Sigmoid colon (tissue), 7 donors: ENCODE measurements around the gene LCE3D. TPM values are rescaled to one million over a fixed set of nuclear protein-coding genes. Genes with fewer than 3 reads are reported as not detected.
"Not testable (repeated sequence)": the region's sequence is repeated elsewhere in the genome, so short reads cannot be mapped to it uniquely, and the experiment has no call there.

Source experiments
- DNase-seq: peaks from one replicate; pipeline ENCODE4 v3.0.0-alpha.2; 2019
- H3K27ac ChIP-seq, 4 donors: fragments of 200-600 bp; sonication (generic); one replicate each; pipeline ENCODE4 v1.5.1; 2016 to 2019; ENCODE audit warnings: mild to moderate bottlenecking in 1 of 4
- H3K27me3 ChIP-seq, 3 donors: fragments of 200-600 bp; sonication (generic); one replicate each; pipeline ENCODE4 v1.5.1; 2019; ENCODE audit warnings: mild to moderate bottlenecking in 1 of 3
- H3K36me3 ChIP-seq, 4 donors: fragments of 200-600 bp; sonication (generic); one replicate each; pipeline ENCODE4 v1.5.1; 2016 to 2019
- H3K4me1 ChIP-seq, 4 donors: fragments of 200-600 bp; sonication (generic); one replicate each; pipeline ENCODE4 v1.5.1; 2017 to 2019
- H3K4me3 ChIP-seq, 4 donors: fragments of 200-600 bp; sonication (generic); one replicate each; pipeline ENCODE4 v1.5.1; 2017 to 2019; ENCODE audit warnings: mild to moderate bottlenecking in 2 of 4, moderate library complexity in 1 of 4
- H3K9me3 ChIP-seq, 4 donors: fragments of 200-600 bp in 3 of 4; sonication (generic) in 3 of 4; one replicate each; pipeline versions ENCODE4 v1.5.1 to v1.6.1; 2013 to 2019
- EP300 ChIP-seq, 4 donors: sonication (generic); formaldehyde crosslinking; IDR thresholded peaks; one replicate each; pipeline ENCODE4 v1.6.1; 2017; ENCODE audit warnings: antibody characterized with exemption in 4 of 4
- POLR2A ChIP-seq, 2 donors: fragments of 450-650 bp; IDR thresholded peaks; one replicate each; pipeline ENCODE4 v1.6.1; 2016; ENCODE audit warnings: antibody characterized with exemption in 2 of 2, mild to moderate bottlenecking in 2 of 2, moderate library complexity in 2 of 2
- POLR2AphosphoS5 ChIP-seq, 4 donors: sonication (generic); formaldehyde crosslinking; IDR thresholded peaks; one replicate each; pipeline ENCODE4 v1.6.1; 2017; ENCODE audit warnings: antibody characterized with exemption in 4 of 4
- WGBS, 2 donors: extraction: QIAGEN DNeasy Blood & Tissue Kit; methylation state at CpG; one replicate each; pipeline ENCODE4 v1.1.7; 2013; 5-methylcytosine and 5-hydroxymethylcytosine counted together
- intact Hi-C: fragments of 100-400 bp; cut with DNase I; formaldehyde crosslinking; loops from one replicate; pipeline ENCODE4 v1.15.1; 2023
- polyA plus RNA-seq, 3 donors: library from polyadenylated mRNA; stranded (reverse); fragments of 200-250 nt; gene quantifications; one replicate each; pipeline ENCODE4 v1.2.3, GENCODE V29; 2013
- total RNA-seq, 4 donors: library from RNA; depleted of rRNA; stranded (reverse); fragments of >200 nt; gene quantifications; one replicate each; pipeline ENCODE4 v1.1.0, GENCODE V29; 2016
- TF ChIP-seq, protein P1 (sequence below), 4 experiments: fragments of 450-650 bp in 3 of 4; fragments of 200-600 bp in 1 of 4; IDR thresholded peaks; one replicate each; pipeline ENCODE4 v1.5.1; 2016 to 2019; ENCODE audit warnings: antibody characterized with exemption in 4 of 4, mild to moderate bottlenecking in 3 of 4, moderate library complexity in 2 of 4
- donor health status: healthy with polysubstance abuse.
- donor health status: Bipolar disorder and iron deficiency.
- donor health status: healthy.

The LCE3D gene
- total and polyA plus RNA-seq, 7 donors = not detected

DNA sequence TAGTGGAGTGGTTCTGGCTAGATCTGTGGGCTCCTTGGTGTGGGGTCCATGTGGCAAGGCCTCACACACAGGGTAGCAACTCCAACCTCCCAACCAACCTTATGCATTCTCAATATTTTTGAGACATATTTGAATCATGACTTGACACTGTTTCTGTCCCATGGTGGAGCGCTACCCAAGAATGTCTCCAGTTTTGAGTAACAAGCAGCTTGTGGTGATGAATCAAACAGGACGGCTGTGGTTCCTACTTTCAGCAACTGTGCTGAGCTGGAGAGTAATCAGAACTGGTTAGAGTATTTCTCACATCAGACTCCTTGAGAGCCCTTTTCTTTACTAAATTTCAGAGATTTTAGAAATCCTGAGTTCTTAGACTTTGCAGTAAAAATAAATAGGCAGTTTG, 3.1 kb downstream of the LCE3D start:
- no peak for DNase-seq
- intact Hi-C loops = no loop called here
- no peaks in the 10 kb centered on the region for H3K36me3 ChIP-seq
- H3K4me3 ChIP-seq = no peak overlapping the region
- H3K4me1 ChIP-seq = no peaks in the 10 kb centered on the region
- H3K27ac ChIP-seq = no peak overlapping the region
- H3K9me3 ChIP-seq = no peaks in the 10 kb centered on the region
- TF ChIP-seq, protein P1, sequence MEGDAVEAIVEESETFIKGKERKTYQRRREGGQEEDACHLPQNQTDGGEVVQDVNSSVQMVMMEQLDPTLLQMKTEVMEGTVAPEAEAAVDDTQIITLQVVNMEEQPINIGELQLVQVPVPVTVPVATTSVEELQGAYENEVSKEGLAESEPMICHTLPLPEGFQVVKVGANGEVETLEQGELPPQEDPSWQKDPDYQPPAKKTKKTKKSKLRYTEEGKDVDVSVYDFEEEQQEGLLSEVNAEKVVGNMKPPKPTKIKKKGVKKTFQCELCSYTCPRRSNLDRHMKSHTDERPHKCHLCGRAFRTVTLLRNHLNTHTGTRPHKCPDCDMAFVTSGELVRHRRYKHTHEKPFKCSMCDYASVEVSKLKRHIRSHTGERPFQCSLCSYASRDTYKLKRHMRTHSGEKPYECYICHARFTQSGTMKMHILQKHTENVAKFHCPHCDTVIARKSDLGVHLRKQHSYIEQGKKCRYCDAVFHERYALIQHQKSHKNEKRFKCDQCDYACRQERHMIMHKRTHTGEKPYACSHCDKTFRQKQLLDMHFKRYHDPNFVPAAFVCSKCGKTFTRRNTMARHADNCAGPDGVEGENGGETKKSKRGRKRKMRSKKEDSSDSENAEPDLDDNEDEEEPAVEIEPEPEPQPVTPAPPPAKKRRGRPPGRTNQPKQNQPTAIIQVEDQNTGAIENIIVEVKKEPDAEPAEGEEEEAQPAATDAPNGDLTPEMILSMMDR (IDR thresholded peaks at IDR 0.05) = no peak
- TF ChIP-seq POLR2AphosphoS5 (IDR thresholded peaks at IDR 0.05) = no peak
- TF ChIP-seq EP300 (IDR thresholded peaks at IDR 0.05) = no peak
- TF ChIP-seq POLR2A (IDR thresholded peaks at IDR 0.05) = no peak
- no peaks in the 10 kb centered on the region for H3K27me3 ChIP-seq
- WGBS, 2 donors = 75 to 89% methylated on average over 2 of the region's 2 CpGs

DNA sequence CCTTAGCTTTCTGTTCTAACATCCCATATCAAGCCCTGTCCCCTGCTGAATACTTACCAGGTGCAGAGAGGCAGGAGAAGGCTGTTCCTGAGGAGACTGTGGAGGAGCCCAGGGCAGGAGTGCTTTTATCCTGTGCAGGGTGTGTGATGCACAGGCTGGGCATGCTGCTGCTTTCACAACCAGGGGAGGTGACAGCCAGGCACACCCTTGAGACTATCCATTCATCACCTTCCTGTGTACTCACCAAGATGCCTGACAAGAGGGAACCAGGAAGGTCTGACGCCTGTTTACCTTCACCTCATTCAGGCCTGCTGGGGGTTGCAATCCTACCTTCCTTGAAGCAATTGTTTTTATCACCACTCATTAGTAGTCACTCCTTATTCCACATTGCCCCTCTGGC, 13.6 kb downstream of the LCE3D start, which contains the start of gene LCE3E:
Gene LCE3E, minus strand, starts transcription at position 100 of the 400 bp plus-strand sequence. CDS start 572 bp downstream, outside the sequence.
- intact Hi-C loops = no loop called here
- peaks cover 0 to 9% (median 7%) of the 10 kb centered on the region in 4 donors for H3K9me3 ChIP-seq
- H3K27ac ChIP-seq = no peak within 1 kb of the TSS
- WGBS, 2 donors = 15 to 70% methylated on average over 1 of the region's 1 CpG
- TF ChIP-seq POLR2AphosphoS5 (IDR thresholded peaks at IDR 0.05) = no peak
- TF ChIP-seq, protein P1 (IDR thresholded peaks at IDR 0.05) = no peak
- TF ChIP-seq POLR2A (IDR thresholded peaks at IDR 0.05) = no peak
- no peak for TF ChIP-seq EP300 (IDR thresholded peaks at IDR 0.05)
- H3K27me3 ChIP-seq = no peaks in the 10 kb centered on the region
- H3K36me3 ChIP-seq = no peaks in the 10 kb centered on the region
- no peak for DNase-seq
- H3K4me3 ChIP-seq = no peak within 1 kb of the TSS
- no peaks in the 10 kb centered on the region for H3K4me1 ChIP-seq

GRCh38 chr1:152565535-152566215, 14.6 kb downstream of the LCE3D start:
- H3K36me3 ChIP-seq = no peaks in the 10 kb centered on the region
- WGBS, 2 donors = 76 to 82% methylated on average over 14 of the region's 14 CpGs

DNA sequence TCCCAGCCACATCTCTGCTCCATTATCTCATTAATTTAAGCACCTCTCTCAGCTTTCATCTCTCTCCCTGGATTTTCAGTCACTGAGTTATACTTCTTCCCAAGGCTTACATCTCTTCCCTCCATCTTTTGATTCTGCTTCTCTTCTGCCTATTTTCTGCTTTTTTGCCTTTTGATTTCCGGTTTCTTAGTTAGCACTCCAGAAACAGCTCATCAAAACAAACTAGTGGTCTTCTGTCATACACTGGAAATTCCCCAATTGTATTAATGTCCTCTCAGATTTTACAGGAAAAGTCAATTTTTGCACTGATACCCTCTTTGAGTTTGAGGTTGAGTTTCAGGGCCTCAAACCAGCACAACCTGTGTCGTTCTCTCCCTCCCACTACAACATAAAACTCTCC, 15.2 kb downstream of the LCE3D start:
- intact Hi-C loops = no loop called here
- Histone ChIP-seq H3K36me3 (no peaks in the 10 kb centered on the region), H3K4me1 (no peaks in the 10 kb centered on the region), H3K27ac (no peak overlapping the region), H3K4me3 (no peak overlapping the region), H3K27me3 (no peaks in the 10 kb centered on the region), H3K9me3 (peaks cover 0 to 9% (median 5%) of the 10 kb centered on the region in 4 donors)
- no peak for TF ChIP-seq EP300 (IDR thresholded peaks at IDR 0.05)
- TF ChIP-seq POLR2AphosphoS5 (IDR thresholded peaks at IDR 0.05) = no peak
- TF ChIP-seq, protein P1 (IDR thresholded peaks at IDR 0.05) = no peak
- no peak for TF ChIP-seq POLR2A (IDR thresholded peaks at IDR 0.05)
- no peak for DNase-seq
- WGBS, 2 donors = 73 to 75% methylated on average over 2 of the region's 2 CpGs

More at GRCh38 chr1:152565535-152566215, 14.6 kb downstream of the LCE3D start:
- TF ChIP-seq, protein P1 (IDR thresholded peaks at IDR 0.05) = no peak
- TF ChIP-seq POLR2AphosphoS5 (IDR thresholded peaks at IDR 0.05) (no peak), EP300 (IDR thresholded peaks at IDR 0.05) (no peak)
- Histone ChIP-seq H3K27ac (no peak overlapping the region), H3K9me3 (peaks cover 0 to 9% (median 7%) of the 10 kb centered on the region in 4 donors), H3K4me1 (no peaks in the 10 kb centered on the region), H3K27me3 (no peaks in the 10 kb centered on the region), H3K4me3 (no peak overlapping the region)
- no peak for DNase-seq
- intact Hi-C loops = no loop called here

DNA sequence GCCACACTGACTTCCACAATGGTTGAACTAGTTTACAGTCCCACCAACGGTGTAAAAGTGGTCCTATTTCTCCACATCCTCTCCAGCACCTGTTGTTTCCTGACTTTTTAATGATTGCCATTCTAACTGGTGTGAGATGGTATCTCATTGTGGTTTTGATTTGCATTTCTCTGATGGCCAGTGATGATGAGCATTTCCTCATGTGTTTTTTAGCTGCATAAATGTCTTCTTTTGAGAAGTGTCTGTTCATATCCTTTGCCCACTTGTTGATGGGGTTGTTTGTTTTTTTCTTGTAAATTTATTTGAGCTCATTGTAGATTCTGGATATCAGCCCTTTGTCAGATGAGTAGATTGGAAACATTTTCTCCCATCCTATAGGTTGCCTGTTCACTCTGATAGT, 32.0 kb downstream of the LCE3D start:
- DNase-seq, H3K27me3 ChIP-seq, H3K27ac ChIP-seq, H3K36me3 ChIP-seq, intact Hi-C loops, H3K4me3 ChIP-seq, H3K9me3 ChIP-seq, H3K4me1 ChIP-seq: not testable (repeated sequence)
- no CpG with 5 or more reads among the region's 1 CpG for WGBS, 2 donors
